ENCODE data around the gene NTM.

NTM gene

GRCh38 chr11:132349811-132350733, 979.7 kb downstream of the NTM start:
- no peak for TF ChIP-seq CTCF (IDR thresholded peaks at IDR 0.05; ENCODE audit: low read depth, low read length)
- no peak for DNase-seq (ENCODE audit: extremely low read depth, low read depth)

GRCh38 chr11:132351050-132351449, 980.6 kb downstream of the NTM start:
- DNase-seq (ENCODE audit: extremely low read depth, low read depth) = no peak
- TF ChIP-seq CTCF (IDR thresholded peaks at IDR 0.05; ENCODE audit: low read depth, low read length) = no peak

GRCh38 chr11:132352497-132352896, 982.1 kb downstream of the NTM start:
- DNase-seq (ENCODE audit: extremely low read depth, low read depth) = no peak

GRCh38 chr11:132353255-132353654, 982.8 kb downstream of the NTM start:
- DNase-seq (ENCODE audit: extremely low read depth, low read depth) = no peak

More at GRCh38 chr11:132352497-132352896, 982.1 kb downstream of the NTM start:
- TF ChIP-seq CTCF (IDR thresholded peaks at IDR 0.05; ENCODE audit: low read depth, low read length) = no peak

GRCh38 chr11:132357811-132358572, 987.6 kb downstream of the NTM start:
- TF ChIP-seq CTCF (IDR thresholded peaks at IDR 0.05; ENCODE audit: low read depth, low read length) = no peak
- DNase-seq (ENCODE audit: extremely low read depth, low read depth) = no peak

More at GRCh38 chr11:132353255-132353654, 982.8 kb downstream of the NTM start:
- no peak for TF ChIP-seq CTCF (IDR thresholded peaks at IDR 0.05; ENCODE audit: low read depth, low read length)

GRCh38 chr11:132358573-132358953, 988.1 kb downstream of the NTM start:
- TF ChIP-seq CTCF (IDR thresholded peaks at IDR 0.05; ENCODE audit: low read depth, low read length) = no peak
- no peak for DNase-seq (ENCODE audit: extremely low read depth, low read depth)

Data from AG09319 (cell line).